HG02870 (cell line): ENCODE data around the gene BUD31.
"Not testable (repeated sequence)": the region's sequence is repeated elsewhere in the genome, so short reads cannot be mapped to it uniquely, and the experiment has no call there.

Experiments
- ATAC-seq: cut with Tn5 transposase; IDR thresholded peaks from one replicate; pipeline ENCODE4 v1.9.1; 2021; ENCODE audit warnings: mild to moderate bottlenecking, moderate library complexity; ENCODE audit not compliant: unreplicated experiment

Gene BUD31

GRCh38 chr7:99408379-99409191, at the start of gene BUD31, which contains the start of gene PDAP1:
Gene BUD31, plus strand, starts transcription at chr7:99408969. Its CDS starts 2,124 bp downstream, at chr7:99411093.
Gene PDAP1, minus strand, starts transcription at chr7:99408597. Its CDS starts 49 bp downstream, at chr7:99408548.
- ATAC-seq, result peak; percentile 68

- ATAC-seq, result no peak
Measured at GRCh38 chr7:99359465-99360154, 49.2 kb upstream of the BUD31 start.

- no peak for ATAC-seq
Measured at GRCh38 chr7:99362801-99363200, 46.0 kb upstream of the BUD31 start.

GRCh38 chr7:99363286-99363685, 45.5 kb upstream of the BUD31 start:
- no peak for ATAC-seq

- no peak for ATAC-seq
Measured at GRCh38 chr7:99365318-99366141, 43.2 kb upstream of the BUD31 start.

- ATAC-seq, result no peak
Measured at GRCh38 chr7:99366646-99367045, 42.1 kb upstream of the BUD31 start.

GRCh38 chr7:99368750-99369389, 39.9 kb upstream of the BUD31 start:
- ATAC-seq, result no peak

- no peak for ATAC-seq
Measured at GRCh38 chr7:99369767-99370391, 38.9 kb upstream of the BUD31 start.

GRCh38 chr7:99371376-99371920, 37.3 kb upstream of the BUD31 start:
- ATAC-seq, result no peak

GRCh38 chr7:99372275-99373090, 36.3 kb upstream of the BUD31 start:
- ATAC-seq, result no peak

- no peak for ATAC-seq
Measured at GRCh38 chr7:99373091-99374066, 35.4 kb upstream of the BUD31 start.

- peak; percentile 56 for ATAC-seq
Measured at GRCh38 chr7:99374111-99375064, 34.4 kb upstream of the BUD31 start, which contains the start of gene ARPC1B. Gene ARPC1B, plus strand, starts transcription at chr7:99374730. Its CDS starts 10,985 bp downstream, at chr7:99385715.

- ATAC-seq, result peak; percentile 35
Measured at GRCh38 chr7:99375070-99375807, 33.5 kb upstream of the BUD31 start.

- no peak for ATAC-seq
Measured at GRCh38 chr7:99379043-99379577, 29.7 kb upstream of the BUD31 start.

GRCh38 chr7:99379693-99380031, 29.1 kb upstream of the BUD31 start:
- ATAC-seq, result not testable (repeated sequence)
